ENCODE measurements around the gene TRPM2. TPM values are rescaled to one million over a fixed set of nuclear protein-coding genes. Genes with fewer than 3 reads are reported as not detected.

The TRPM2 gene
- total and polyA plus RNA-seq, 8 donors: 1.3 to 10.3 (median 2.4) TPM

DNA sequence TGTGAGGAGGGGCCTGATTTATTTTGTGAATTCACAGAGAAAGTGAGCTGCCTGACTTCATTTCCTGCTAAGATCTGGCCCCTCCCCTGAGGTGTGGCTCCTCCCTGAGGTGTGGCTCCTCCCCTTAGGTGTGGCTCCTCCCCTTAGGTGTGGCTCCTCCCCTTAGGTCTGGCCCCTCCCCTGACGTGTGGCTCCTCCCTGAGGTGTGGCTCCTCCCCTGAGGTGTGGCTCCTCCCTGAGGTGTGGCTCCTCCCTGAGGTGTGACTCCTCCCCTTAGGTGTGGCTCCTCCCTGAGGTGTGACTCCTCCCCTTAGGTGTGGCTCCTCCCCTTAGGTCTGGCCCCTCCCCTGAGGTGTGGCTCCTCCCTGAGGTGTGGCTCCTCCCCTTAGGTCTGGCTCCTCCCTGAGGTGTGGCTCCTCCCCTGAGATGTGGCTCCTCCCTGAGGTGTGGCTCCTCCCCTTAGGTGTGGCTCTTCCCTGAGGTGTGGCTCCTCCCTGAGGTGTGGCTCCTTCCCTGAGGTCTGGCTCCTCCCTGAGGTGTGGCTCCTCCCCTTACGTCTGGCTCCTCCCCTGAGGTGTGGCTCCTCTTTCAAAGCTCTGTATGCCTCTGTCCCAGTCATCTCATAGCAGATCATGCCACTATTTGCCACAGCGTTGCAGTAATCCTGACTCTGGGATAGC lies 75.0 kb downstream of the TRPM2 start:
- no peaks in the 10 kb centered on the region for H3K4me1 ChIP-seq
- 29 to 38% (median 36%) methylated on average over 3 of the region's 3 CpGs for WGBS, 5 donors
- TF ChIP-seq POLR2A (IDR thresholded peaks at IDR 0.05) (no peak), EP300 (IDR thresholded peaks at IDR 0.05) (no peak), POLR2AphosphoS5 (IDR thresholded peaks at IDR 0.05) (no peak)
- TF ChIP-seq, protein P1, sequence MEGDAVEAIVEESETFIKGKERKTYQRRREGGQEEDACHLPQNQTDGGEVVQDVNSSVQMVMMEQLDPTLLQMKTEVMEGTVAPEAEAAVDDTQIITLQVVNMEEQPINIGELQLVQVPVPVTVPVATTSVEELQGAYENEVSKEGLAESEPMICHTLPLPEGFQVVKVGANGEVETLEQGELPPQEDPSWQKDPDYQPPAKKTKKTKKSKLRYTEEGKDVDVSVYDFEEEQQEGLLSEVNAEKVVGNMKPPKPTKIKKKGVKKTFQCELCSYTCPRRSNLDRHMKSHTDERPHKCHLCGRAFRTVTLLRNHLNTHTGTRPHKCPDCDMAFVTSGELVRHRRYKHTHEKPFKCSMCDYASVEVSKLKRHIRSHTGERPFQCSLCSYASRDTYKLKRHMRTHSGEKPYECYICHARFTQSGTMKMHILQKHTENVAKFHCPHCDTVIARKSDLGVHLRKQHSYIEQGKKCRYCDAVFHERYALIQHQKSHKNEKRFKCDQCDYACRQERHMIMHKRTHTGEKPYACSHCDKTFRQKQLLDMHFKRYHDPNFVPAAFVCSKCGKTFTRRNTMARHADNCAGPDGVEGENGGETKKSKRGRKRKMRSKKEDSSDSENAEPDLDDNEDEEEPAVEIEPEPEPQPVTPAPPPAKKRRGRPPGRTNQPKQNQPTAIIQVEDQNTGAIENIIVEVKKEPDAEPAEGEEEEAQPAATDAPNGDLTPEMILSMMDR (IDR thresholded peaks at IDR 0.05): no peak
- peaks cover 0 to 34% (median 0%) of the 10 kb centered on the region in 3 donors for H3K27me3 ChIP-seq
- H3K36me3 ChIP-seq: peaks cover 0 to 14% (median 0%) of the 10 kb centered on the region in 4 donors
- DNase-seq: peak; percentile 36 to 77
- H3K27ac ChIP-seq: no peak overlapping the region
- intact Hi-C loops (cut with DNase I; ENCODE audit: low total_unique reads): no loop called here
- H3K4me3 ChIP-seq: no peak overlapping the region
- H3K9me3 ChIP-seq: peaks cover 0 to 16% (median 5%) of the 10 kb centered on the region in 4 donors

DNA sequence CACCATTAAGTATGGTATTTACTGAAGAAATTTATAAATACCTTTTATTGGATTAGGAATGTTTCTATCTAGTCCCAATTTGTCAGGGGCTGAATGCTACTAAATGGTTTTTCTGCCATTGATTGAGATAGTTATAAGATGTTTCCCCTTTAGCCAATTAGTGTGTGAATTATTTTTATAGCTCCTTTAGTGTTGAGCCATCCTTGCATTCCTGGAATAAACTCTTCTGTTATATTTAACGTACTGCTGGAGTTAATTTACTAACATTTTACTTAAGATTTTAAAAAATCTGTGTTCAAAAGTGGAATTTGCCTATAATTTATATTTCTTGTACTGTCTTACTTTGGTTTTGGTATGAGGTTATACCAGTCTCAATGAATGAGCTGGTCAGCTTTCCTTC lies 76.5 kb downstream of the TRPM2 start:
- Histone ChIP-seq H3K9me3 (peaks cover 0 to 16% (median 5%) of the 10 kb centered on the region in 4 donors), H3K36me3 (peaks cover 0 to 8% (median 0%) of the 10 kb centered on the region in 4 donors), H3K27ac (no peak overlapping the region), H3K4me3 (no peak overlapping the region), H3K4me1 (no peaks in the 10 kb centered on the region), H3K27me3 (peaks cover 0 to 23% (median 0%) of the 10 kb centered on the region in 3 donors)
- intact Hi-C loops (cut with DNase I; ENCODE audit: low total_unique reads): no loop called here
- no peak for TF ChIP-seq POLR2A (IDR thresholded peaks at IDR 0.05)
- TF ChIP-seq, protein P1 (IDR thresholded peaks at IDR 0.05): no peak
- WGBS, 5 donors: 72 to 77% (median 77%) methylated on average over 1 of the region's 1 CpG
- no peak for DNase-seq

DNA sequence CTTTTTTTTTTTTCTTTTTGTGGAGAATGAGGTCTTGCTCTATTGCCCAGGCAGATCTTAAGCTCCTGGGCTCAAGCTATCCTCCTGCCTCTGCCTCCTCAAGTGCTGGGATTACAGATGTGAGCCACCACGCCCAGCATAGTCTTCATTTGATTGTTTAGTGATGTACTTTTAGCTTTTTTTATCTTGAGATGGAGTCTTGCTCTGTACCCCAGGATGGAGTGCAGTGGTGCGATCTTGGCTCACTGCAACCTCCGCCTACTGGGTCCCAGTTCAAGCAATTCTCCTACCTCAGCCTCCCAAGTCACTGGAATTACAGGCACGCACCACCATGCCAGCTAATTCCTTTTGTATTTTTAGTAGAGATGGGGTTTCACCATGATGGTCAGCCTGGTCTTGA lies 77.9 kb downstream of the TRPM2 start:
- H3K27me3 ChIP-seq: peaks cover 0 to 9% (median 0%) of the 10 kb centered on the region in 3 donors
- TF ChIP-seq POLR2A (IDR thresholded peaks at IDR 0.05): no peak
- TF ChIP-seq, protein P1 (IDR thresholded peaks at IDR 0.05): no peak
- TF ChIP-seq POLR2AphosphoS5 (IDR thresholded peaks at IDR 0.05): no peak
- TF ChIP-seq EP300 (IDR thresholded peaks at IDR 0.05): no peak
- peaks cover 0 to 16% (median 5%) of the 10 kb centered on the region in 4 donors for H3K9me3 ChIP-seq
- DNase-seq: no peak
- intact Hi-C loops (cut with DNase I; ENCODE audit: low total_unique reads): no loop called here
- no peak overlapping the region for H3K4me3 ChIP-seq
- no peak overlapping the region for H3K27ac ChIP-seq
- WGBS, 5 donors: 89 to 90% (median 90%) methylated on average over 4 of the region's 4 CpGs
- no peaks in the 10 kb centered on the region for H3K4me1 ChIP-seq
- peaks cover 0 to 10% (median 0%) of the 10 kb centered on the region in 4 donors for H3K36me3 ChIP-seq

DNA sequence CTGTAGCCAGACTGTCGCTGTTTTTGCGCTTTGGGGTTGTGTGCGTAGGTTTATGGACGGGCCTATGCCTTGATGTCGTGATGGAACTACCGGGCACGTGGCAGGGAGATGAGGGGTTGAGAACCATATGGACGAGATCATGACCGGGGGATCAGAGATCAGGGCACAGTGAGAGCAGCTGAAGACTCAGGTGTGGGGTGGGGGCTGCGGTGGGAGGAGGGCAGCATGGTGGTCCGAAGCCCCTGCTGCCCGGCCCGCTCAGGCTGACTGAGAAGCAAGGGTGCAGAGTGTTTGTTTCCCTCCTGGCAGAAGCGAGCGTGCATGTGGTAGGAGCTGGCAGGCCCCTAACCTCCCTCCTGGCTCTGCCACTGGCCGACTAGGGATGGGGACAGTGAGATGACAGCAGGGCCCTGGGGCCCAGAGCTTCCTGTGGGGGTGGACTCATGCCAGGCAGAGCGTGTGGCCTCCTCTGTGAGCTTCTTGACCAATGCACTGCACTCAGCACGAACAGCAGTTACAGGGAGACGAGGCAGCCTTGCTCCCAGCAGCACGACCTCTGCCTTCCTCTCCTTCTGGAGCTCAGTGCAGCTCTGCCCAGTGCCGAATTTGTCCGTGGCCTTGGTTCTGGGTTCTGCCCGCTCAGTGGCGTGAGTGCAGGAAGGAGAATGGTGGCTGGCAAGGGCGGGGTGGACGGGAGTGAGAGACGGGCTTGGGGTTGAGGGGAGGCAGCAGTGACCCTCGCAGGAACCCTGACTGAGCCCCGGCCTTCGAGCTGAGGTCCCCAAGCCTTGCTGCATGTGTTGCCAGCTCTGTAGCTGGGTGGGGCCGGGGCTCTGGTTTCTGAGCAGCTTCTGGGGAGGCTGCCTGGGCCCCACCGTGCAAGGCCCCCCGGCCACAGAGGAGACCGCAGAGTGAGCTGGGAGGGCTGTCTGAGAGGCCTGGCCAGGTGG lies 79.7 kb downstream of the TRPM2 start:
- Histone ChIP-seq H3K9me3 (peaks cover 0 to 16% (median 5%) of the 10 kb centered on the region in 4 donors), H3K27ac (no peak overlapping the region), H3K27me3 (no peaks in the 10 kb centered on the region), H3K36me3 (peaks cover 0 to 15% (median 0%) of the 10 kb centered on the region in 4 donors), H3K4me1 (peaks cover 3 to 11% (median 7%) of the 10 kb centered on the region in 4 donors), H3K4me3 (no peak overlapping the region)
- TF ChIP-seq POLR2A (IDR thresholded peaks at IDR 0.05) (no peak), POLR2AphosphoS5 (IDR thresholded peaks at IDR 0.05) (no peak), EP300 (IDR thresholded peaks at IDR 0.05) (no peak)
- TF ChIP-seq, protein P1 (IDR thresholded peaks at IDR 0.05): no peak
- intact Hi-C loops (cut with DNase I; ENCODE audit: low total_unique reads): no loop called here
- no peak for DNase-seq
- 84 to 90% (median 89%) methylated on average over 21 to 34 of the region's 34 CpGs for WGBS, 5 donors

Data from stomach (tissue), 9 donors.